CD4-positive, CD25-positive, alpha-beta regulatory T cell (primary cell): ENCODE results near the gene MROH8. TPM values are rescaled to one million over a fixed set of nuclear protein-coding genes. Genes with fewer than 3 reads are reported as not detected.
A peak's percentile ranks its signal among the peaks of the same experiment; 100 is the strongest.

Experiments used
- ATAC-seq, 2 donors: fragments of 150-1000 bp; cut with Tn5 transposase; one replicate each; pipeline ENCODE4 v1.10.0; 2021; ENCODE audit warnings: low read depth in 2 of 2, moderate number of reproducible peaks in 2 of 2, moderate library complexity in 1 of 2
- DNase-seq, 3 donors: peaks; one replicate each; pipeline versions ENCODE4 v3.0.0 to v3.0.0-alpha.2; 2012 to 2022; ENCODE audit warnings: mixed read lengths in 1 of 3
- H3K27ac ChIP-seq: one replicate; pipeline ENCODE4 v1.7.0; 2013; ENCODE audit warnings: mild to moderate bottlenecking, low read length; ENCODE audit not compliant: insufficient read depth, poor library complexity, severe bottlenecking
- H3K27me3 ChIP-seq: one replicate; pipeline ENCODE4 v1.7.0; 2013; ENCODE audit warnings: low read length; ENCODE audit not compliant: control insufficient read depth, insufficient read depth
- H3K36me3 ChIP-seq: one replicate; pipeline ENCODE4 v1.7.0; 2013; ENCODE audit warnings: mild to moderate bottlenecking, low read length, moderate library complexity; ENCODE audit not compliant: control insufficient read depth, insufficient read depth
- H3K4me1 ChIP-seq: 2 replicates; pipeline ENCODE4 v1.7.0; 2013; ENCODE audit warnings: mild to moderate bottlenecking, low read length; ENCODE audit not compliant: insufficient read depth, control insufficient read depth, poor library complexity, severe bottlenecking
- H3K4me3 ChIP-seq: one replicate; pipeline ENCODE4 v1.7.0; 2013; ENCODE audit warnings: low read depth, mild to moderate bottlenecking, low read length, moderate library complexity
- H3K9me3 ChIP-seq, 2 experiments: 1 replicate in 1 of 2; 2 replicates in 1 of 2; pipeline ENCODE4 v1.7.0; 2013; ENCODE audit warnings: low read length in 2 of 2, mild to moderate bottlenecking in 1 of 2, moderate library complexity in 1 of 2; ENCODE audit not compliant: control insufficient read depth in 2 of 2
- H3K27ac Mint-ChIP-seq, 3 donors: one replicate each; pipeline ENCODE4 v1.8.0; 2020 to 2022; ENCODE audit warnings: mild to moderate bottlenecking in 3 of 3, mixed read lengths in 3 of 3, moderate library complexity in 2 of 3
- H3K27me3 Mint-ChIP-seq: one replicate; pipeline ENCODE4 v1.8.0; 2022; ENCODE audit warnings: mild to moderate bottlenecking, mixed read lengths
- H3K36me3 Mint-ChIP-seq: one replicate; pipeline ENCODE4 v1.8.0; 2020; ENCODE audit warnings: mixed read lengths
- H3K4me1 Mint-ChIP-seq, 4 donors: one replicate each; pipeline ENCODE4 v1.8.0; 2020 to 2022; ENCODE audit warnings: mixed read lengths in 4 of 4, mild to moderate bottlenecking in 1 of 4
- H3K4me3 Mint-ChIP-seq, 4 donors: one replicate each; pipeline ENCODE4 v1.8.0; 2020 to 2022; ENCODE audit warnings: mild to moderate bottlenecking in 4 of 4, mixed read lengths in 4 of 4, moderate library complexity in 3 of 4
- H3K9me3 Mint-ChIP-seq, 7 donors: one replicate each; pipeline ENCODE4 v1.8.0; 2020 to 2022; ENCODE audit warnings: mixed read lengths in 7 of 7, mild to moderate bottlenecking in 3 of 7, moderate library complexity in 2 of 7
- polyA plus RNA-seq, 4 donors: library from polyadenylated mRNA; unstranded; fragments of 300-500 nt; fragmentation: Illumina TruSeq; gene quantifications; one replicate each; pipeline ENCODE4 v1.2.3, GENCODE V29; 2021
- total RNA-seq: library from RNA; stranded (reverse); gene quantifications from one replicate; pipeline ENCODE4 v1.2.3, GENCODE V29; 2022

Gene MROH8
- total and polyA plus RNA-seq, 5 donors from 2014 or later, result 0.73 to 1.4 (median 0.85) TPM; not detected in 1

DNA sequence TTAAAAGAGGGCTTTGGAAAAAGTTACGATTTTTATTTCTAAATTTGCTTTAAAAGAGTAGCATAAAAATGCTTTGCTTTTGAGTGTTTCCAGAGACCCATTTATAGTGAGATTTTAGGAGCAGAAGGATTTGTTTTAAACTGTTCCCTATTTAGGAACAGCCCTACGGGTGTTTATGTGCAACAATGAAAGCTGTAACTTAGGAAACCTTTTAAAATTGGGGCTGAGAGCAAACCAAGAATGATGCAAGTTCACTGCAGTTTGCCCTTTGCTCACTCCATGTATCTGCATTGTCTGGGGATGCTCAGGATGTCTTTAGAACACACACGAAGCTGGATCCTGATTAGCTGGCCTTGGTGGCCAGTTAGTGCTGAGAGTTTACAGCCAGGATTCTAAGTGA lies 41.4 kb upstream of the MROH8 start:
- Mint-ChIP-seq H3K4me1 (peaks cover 0 to 4% (median 3%) of the 10 kb centered on the region in 4 donors), H3K9me3 (no peaks in the 10 kb centered on the region), H3K4me3 (no peak overlapping the region), H3K36me3 (peaks cover 40% of the 10 kb centered on the region), H3K27ac (no peak overlapping the region), H3K27me3 (no peaks in the 10 kb centered on the region)
- DNase-seq, result no peak
- ATAC-seq, result no peak
- Histone ChIP-seq H3K27ac (no peak overlapping the region), H3K4me1 (no peaks in the 10 kb centered on the region), H3K27me3 (no peaks in the 10 kb centered on the region), H3K36me3 (peaks cover 77% of the 10 kb centered on the region), H3K4me3 (no peak overlapping the region), H3K9me3 (no peaks in the 10 kb centered on the region)

DNA sequence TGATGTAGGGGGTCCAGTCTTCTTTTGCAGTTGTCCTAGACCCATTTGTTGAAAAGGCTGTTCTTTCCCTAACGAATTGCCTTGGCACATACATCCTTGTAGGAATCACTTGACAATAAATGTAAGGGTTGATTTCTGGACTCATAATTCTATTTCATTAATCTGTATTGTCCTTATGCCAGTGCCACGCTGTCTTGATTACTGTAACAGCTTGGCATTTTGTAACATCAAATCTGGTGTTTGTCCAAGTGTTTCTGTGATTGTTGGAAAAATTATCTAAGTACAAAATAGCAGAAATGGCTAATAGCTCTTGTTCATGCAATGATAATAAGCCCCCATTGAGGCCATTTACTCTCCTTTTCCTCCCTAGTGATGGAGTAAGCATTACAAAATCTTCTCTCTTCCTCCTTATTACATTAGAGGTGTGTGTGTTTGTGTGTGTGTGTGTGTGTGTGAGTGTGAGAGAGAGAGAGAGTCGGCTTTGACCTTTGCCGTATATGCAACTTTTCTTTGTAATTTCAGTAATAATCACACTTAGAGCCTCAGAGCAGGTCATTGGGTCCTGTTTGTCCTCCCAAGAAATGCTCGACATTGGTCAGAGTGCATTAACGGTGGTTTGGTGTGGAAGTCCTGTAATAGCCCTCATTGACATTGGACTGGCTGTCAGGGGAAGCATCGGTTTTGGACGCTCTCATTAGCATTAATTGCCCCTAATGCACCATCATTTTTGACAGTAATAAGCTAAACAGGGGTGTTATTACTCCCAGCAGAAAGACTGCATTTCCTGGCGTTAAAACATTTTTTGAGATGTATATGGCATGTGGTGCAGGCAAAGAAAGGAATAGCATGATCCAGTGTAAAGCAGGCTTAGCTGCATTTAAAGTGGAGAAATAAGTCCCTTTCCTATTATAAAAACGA lies 40.7 kb upstream of the MROH8 start:
- Histone ChIP-seq H3K27ac (no peak overlapping the region), H3K36me3 (peaks cover 77% of the 10 kb centered on the region), H3K4me1 (no peaks in the 10 kb centered on the region), H3K27me3 (no peaks in the 10 kb centered on the region), H3K4me3 (no peak overlapping the region), H3K9me3 (no peaks in the 10 kb centered on the region)
- Mint-ChIP-seq H3K4me1 (peaks cover 0 to 4% (median 3%) of the 10 kb centered on the region in 4 donors), H3K27me3 (no peaks in the 10 kb centered on the region), H3K27ac (peak overlapping the region in 1 of 3 donors; percentile 74), H3K36me3 (peaks cover 34% of the 10 kb centered on the region), H3K9me3 (no peaks in the 10 kb centered on the region), H3K4me3 (no peak overlapping the region)
- no peak for DNase-seq
- ATAC-seq, result no peak

DNA sequence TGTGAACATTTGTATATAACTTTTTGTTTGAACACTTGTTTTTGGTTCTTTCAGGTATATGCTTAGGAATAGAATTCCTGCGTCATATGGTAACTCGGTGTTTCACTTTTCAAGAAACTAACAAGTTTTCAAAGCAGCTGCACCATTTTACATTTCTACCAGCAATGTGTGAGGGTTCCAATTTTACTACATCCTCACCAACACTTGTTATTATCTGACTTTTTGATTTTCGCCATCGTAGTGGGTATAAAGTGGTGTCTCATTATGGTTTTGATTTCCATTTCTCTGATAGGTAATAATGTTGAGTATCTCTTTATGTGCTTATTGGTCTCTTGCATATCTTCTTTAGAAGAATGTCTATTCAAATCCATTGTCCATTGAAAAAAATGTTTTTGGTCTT lies 39.6 kb upstream of the MROH8 start:
- H3K9me3 Mint-ChIP-seq, result no peaks in the 10 kb centered on the region
- no peaks in the 10 kb centered on the region for H3K27me3 ChIP-seq
- ATAC-seq, result no peak
- peaks cover 37% of the 10 kb centered on the region for H3K36me3 Mint-ChIP-seq
- no peak overlapping the region for H3K4me3 ChIP-seq
- no peak for DNase-seq
- H3K4me1 ChIP-seq, result no peaks in the 10 kb centered on the region
- H3K4me3 Mint-ChIP-seq, result no peak overlapping the region
- H3K27me3 Mint-ChIP-seq, result no peaks in the 10 kb centered on the region
- H3K4me1 Mint-ChIP-seq, result peaks cover 0 to 7% (median 3%) of the 10 kb centered on the region in 4 donors
- H3K27ac ChIP-seq, result no peak overlapping the region
- peaks cover 77% of the 10 kb centered on the region for H3K36me3 ChIP-seq
- H3K27ac Mint-ChIP-seq, result peak overlapping the region in 1 of 3 donors; percentile 39
- no peaks in the 10 kb centered on the region for H3K9me3 ChIP-seq

DNA sequence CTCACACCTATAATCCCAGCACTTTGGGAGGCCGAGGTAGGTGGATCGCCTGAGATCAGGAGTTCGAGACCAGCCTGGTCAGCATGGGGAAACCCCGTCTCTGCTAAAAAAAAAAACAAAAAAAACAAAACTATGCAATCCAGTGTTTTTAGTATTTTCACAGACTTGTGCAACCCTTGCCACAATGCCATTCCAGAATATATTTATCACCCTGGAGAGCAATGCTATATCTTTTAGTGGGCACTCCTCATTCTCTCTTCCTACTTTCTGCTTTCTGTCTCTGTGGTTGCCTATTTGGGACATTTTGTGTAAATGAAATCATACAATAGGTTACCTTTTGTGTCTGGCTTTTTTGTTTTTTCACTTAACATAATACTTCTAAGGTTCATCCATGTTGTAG lies 39.1 kb upstream of the MROH8 start:
- no peak overlapping the region for H3K27ac ChIP-seq
- ATAC-seq, result no peak
- no peaks in the 10 kb centered on the region for H3K9me3 ChIP-seq
- Mint-ChIP-seq H3K27ac (peak overlapping the region in 1 of 3 donors; percentile 39), H3K9me3 (no peaks in the 10 kb centered on the region), H3K4me3 (no peak overlapping the region), H3K36me3 (peaks cover 37% of the 10 kb centered on the region), H3K4me1 (peaks cover 0 to 7% (median 3%) of the 10 kb centered on the region in 4 donors), H3K27me3 (no peaks in the 10 kb centered on the region)
- H3K27me3 ChIP-seq, result no peaks in the 10 kb centered on the region
- H3K4me1 ChIP-seq, result no peaks in the 10 kb centered on the region
- DNase-seq, result no peak
- H3K36me3 ChIP-seq, result peaks cover 77% of the 10 kb centered on the region
- no peak overlapping the region for H3K4me3 ChIP-seq

DNA sequence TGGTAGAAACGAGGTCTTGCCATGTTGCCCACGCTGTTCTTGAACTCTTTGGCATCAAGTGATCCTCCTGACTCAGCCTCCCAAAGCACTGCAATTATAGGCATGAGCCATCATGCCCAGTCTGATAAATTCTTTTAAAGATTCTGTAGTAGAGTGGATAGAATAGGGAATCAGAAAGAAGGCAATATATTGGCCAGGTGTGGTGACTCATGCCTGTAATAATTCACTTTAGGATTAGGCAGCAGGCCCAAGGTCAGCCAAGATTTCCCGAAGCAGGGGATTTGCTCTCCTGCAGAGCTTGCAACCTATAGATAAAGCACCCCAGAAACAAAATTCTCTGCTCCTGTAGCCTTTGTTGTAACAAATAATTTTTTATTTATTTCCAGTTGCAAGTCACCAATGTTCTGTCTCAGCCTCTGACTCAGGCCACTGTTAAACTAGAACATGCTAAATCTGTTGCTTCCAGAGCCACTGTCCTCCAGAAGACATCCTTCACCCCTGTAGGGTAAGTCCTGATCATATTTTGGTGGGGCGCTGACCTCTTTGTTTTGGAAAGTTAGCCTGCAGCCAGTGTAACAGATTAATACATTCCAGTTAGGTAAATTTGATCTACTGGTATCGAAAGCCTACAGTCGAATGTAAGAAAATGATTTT lies 30.4 kb upstream of the MROH8 start:
- H3K36me3 ChIP-seq, result peaks cover 93% of the 10 kb centered on the region
- no peaks in the 10 kb centered on the region for H3K9me3 ChIP-seq
- Mint-ChIP-seq H3K27ac (no peak overlapping the region), H3K36me3 (peaks cover 43% of the 10 kb centered on the region), H3K9me3 (no peaks in the 10 kb centered on the region), H3K27me3 (no peaks in the 10 kb centered on the region), H3K4me3 (no peak overlapping the region), H3K4me1 (peaks cover 0 to 6% (median 3%) of the 10 kb centered on the region in 4 donors)
- H3K4me3 ChIP-seq, result no peak overlapping the region
- no peak for DNase-seq
- ATAC-seq, result no peak
- no peaks in the 10 kb centered on the region for H3K27me3 ChIP-seq
- no peaks in the 10 kb centered on the region for H3K4me1 ChIP-seq
- H3K27ac ChIP-seq, result no peak overlapping the region

DNA sequence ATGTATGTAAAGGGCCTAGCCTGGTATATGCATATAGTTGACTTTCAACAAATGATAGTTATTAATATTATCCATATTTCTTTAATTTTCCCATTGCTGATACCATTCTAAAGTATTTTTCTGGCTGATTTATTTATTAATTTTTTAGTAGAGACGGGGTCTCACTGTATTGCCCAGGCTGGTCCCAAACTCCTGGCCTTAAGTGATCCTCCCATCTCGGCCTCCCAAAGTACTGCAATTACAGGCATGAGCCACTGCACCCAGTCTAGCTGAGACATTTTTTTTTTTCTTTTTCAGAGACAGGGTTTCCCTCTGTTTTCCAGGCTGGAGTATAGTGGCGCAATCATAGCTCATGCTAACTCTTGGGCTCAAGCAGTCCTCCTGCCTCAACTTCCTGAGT lies 29.8 kb upstream of the MROH8 start:
- no peaks in the 10 kb centered on the region for H3K27me3 Mint-ChIP-seq
- no peak for DNase-seq
- H3K9me3 Mint-ChIP-seq, result no peaks in the 10 kb centered on the region
- H3K4me3 ChIP-seq, result no peak overlapping the region
- peaks cover 93% of the 10 kb centered on the region for H3K36me3 ChIP-seq
- no peak for ATAC-seq
- H3K27ac Mint-ChIP-seq, result peak overlapping the region in 1 of 3 donors; percentile 32
- no peaks in the 10 kb centered on the region for H3K27me3 ChIP-seq
- peaks cover 0 to 4% (median 2%) of the 10 kb centered on the region in 4 donors for H3K4me1 Mint-ChIP-seq
- peaks cover 43% of the 10 kb centered on the region for H3K36me3 Mint-ChIP-seq
- H3K4me1 ChIP-seq, result no peaks in the 10 kb centered on the region
- H3K4me3 Mint-ChIP-seq, result no peak overlapping the region
- no peak overlapping the region for H3K27ac ChIP-seq
- H3K9me3 ChIP-seq, result no peaks in the 10 kb centered on the region

DNA sequence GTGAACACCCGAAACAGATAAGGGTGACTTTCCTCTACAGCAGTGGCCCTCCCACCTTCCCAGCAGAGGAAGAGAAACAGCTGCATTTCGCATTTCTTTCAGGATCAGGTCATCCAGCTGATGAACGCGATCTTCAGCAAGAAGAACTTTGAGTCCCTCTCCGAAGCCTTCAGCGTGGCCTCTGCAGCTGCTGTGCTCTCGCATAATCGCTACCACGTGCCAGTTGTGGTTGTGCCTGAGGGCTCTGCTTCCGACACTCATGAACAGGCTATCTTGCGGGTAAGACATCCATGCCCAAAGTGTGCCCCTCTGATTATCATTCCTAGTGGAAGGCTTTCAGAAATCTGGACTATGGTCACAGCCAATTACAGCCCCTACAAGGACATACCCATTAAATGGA lies 27.8 kb upstream of the MROH8 start:
- DNase-seq (no peak), ATAC-seq (no peak)
- Mint-ChIP-seq H3K4me3 (no peak overlapping the region), H3K9me3 (no peaks in the 10 kb centered on the region), H3K27me3 (no peaks in the 10 kb centered on the region), H3K27ac (no peak overlapping the region), H3K4me1 (peaks cover 4 to 8% (median 4%) of the 10 kb centered on the region in 4 donors), H3K36me3 (peaks cover 42% of the 10 kb centered on the region)
- Histone ChIP-seq H3K27me3 (no peaks in the 10 kb centered on the region), H3K27ac (no peak overlapping the region), H3K4me1 (peaks cover 1% of the 10 kb centered on the region), H3K4me3 (no peak overlapping the region), H3K9me3 (no peaks in the 10 kb centered on the region), H3K36me3 (peaks cover 91% of the 10 kb centered on the region)
